Measurements from ENCODE around the gene SAMD3. TPM values are rescaled to one million over a fixed set of nuclear protein-coding genes. Genes with fewer than 3 reads are reported as not detected.
"Not testable (repeated sequence)": the region's sequence is repeated elsewhere in the genome, so short reads cannot be mapped to it uniquely, and the experiment has no call there.

The SAMD3 gene
- total and polyA plus RNA-seq, 2 of the 13 experiments (the other 11 are each of a cell fraction or from before 2014, with no cell fraction given) = not detected

DNA sequence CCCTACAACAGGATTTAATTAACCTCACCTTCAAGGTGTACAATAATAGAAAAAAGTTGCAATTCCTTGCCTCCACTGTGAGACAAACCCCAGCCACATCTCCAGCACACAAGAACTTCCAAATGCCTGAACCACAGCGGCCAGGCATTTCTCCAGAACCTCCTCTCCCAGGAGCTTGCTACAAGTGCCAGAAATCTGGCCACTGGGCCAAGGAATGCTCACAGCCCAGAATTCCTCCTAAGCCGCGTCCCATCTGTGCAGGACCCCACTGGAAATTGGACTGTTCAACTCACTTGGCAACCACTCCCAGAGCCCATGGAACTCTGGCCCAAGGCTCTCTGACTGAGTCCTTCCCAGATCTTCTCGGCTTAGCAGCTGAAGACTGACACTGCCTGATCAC is 28.3 kb downstream of the SAMD3 start:
- ATAC-seq; H3K4me3 ChIP-seq (replicated peaks in 1 of 3; ENCODE audit: insufficient read depth in 1 of 3, low read depth in 2 of 3, low read length in 3 of 3); intact Hi-C loops (cut with micrococcal nuclease; ENCODE audit: unreplicated experiment); in situ Hi-C loops (cut with HindIII; ENCODE audit: extremely low pct_ligation_motif_present, low pct_unique_long_range_greater_than_20kb); DNase-seq (ENCODE audit: low spot score); H4K20me1 ChIP-seq (ENCODE audit: insufficient read depth, low read length); CTCF ChIA-PET (ENCODE audit: low intra/inter-chr PET ratio, low total read pairs); FAIRE-seq; H3K9me3 ChIP-seq (ENCODE audit: low read length); POLR2A ChIA-PET; H3K36me3 ChIP-seq (replicated peaks in 1 of 2; ENCODE audit: control insufficient read depth in 1 of 2, insufficient read depth in 2 of 2, low read length in 2 of 2); H3K4me1 ChIP-seq (ENCODE audit: insufficient read depth, low read length); H3K4me2 ChIP-seq (ENCODE audit: low read depth, low read length); H3K79me2 ChIP-seq (ENCODE audit: insufficient read depth, low read length); H2AFZ ChIP-seq (ENCODE audit: low read length); H3K9ac ChIP-seq (ENCODE audit: insufficient read depth, low read depth, low read length); H3K27ac ChIP-seq (ENCODE audit: extremely low read length, insufficient read depth, low read length); BruUV-seq (replicated peaks): not testable (repeated sequence)
- WGBS (ENCODE audit: low lambda C conversion rate) = 0% methylated on average over 2 of the region's 4 CpGs
- peaks cover 2 to 13% of the 10 kb centered on the region in 2 experiments; a peak in 3 of 5 replicates for H3K27me3 ChIP-seq (ENCODE audit: control insufficient read depth in 1 of 2, insufficient read depth in 2 of 2, low read length in 2 of 2)

DNA sequence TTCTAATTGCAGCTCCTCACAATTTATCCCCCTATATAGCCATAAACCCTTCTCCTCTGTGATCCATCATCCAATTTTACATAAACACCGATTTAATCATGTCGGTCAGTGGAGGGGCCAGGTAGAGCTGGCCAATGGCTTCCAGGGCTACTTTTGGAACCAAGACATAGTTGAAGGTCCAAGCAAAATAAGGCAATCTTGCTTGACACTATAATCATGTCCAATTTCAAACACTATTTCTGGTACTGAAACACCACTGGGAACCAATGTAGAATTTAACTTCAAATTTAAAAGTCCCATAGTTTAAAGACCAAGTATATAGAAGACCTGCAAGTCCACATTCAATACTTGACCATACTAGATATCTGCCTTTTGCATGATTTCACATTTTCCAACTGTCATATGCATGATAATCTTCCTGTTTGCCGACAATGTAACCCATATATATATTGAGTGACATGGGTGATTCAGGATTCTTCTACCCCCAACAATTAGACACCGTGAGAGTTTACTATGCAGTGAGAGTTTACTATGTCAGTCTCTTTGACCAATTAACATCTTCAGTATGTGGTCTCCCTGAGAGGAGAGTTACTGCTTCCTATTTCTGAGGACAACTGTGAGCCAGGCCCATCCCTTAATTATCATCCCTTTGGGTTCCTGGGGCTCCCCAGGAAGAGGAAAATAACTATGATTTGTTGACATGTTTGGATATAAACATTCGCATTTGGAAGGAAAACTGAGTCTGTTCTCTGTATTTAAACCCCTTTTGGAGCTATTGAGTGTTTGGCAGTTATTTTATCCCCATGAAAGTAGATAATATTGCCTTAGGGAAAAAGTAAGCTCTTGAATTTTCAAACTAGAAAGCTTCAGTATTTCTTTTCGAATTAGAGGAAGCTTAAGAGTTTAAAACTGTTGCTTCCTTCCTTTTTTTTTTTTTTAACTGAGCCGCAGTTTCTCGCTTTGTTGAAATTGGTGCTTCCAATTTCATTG is 31.8 kb downstream of the SAMD3 start:
- no peak overlapping the region for H3K4me2 ChIP-seq (ENCODE audit: low read depth, low read length)
- H3K9me3 ChIP-seq (ENCODE audit: low read length) = no peaks in the 10 kb centered on the region
- no peaks in the 10 kb centered on the region for H3K36me3 ChIP-seq (replicated peaks in 1 of 2; ENCODE audit: control insufficient read depth in 1 of 2, insufficient read depth in 2 of 2, low read length in 2 of 2)
- no peak for DNase-seq (ENCODE audit: low spot score)
- H3K9ac ChIP-seq (ENCODE audit: insufficient read depth, low read depth, low read length) = no peak overlapping the region
- ChIA-PET POLR2A (no interaction called here), CTCF (ENCODE audit: low intra/inter-chr PET ratio, low total read pairs) (no interaction called here)
- H3K4me3 ChIP-seq (replicated peaks in 1 of 3; ENCODE audit: insufficient read depth in 1 of 3, low read depth in 2 of 3, low read length in 3 of 3) = no peak overlapping the region
- no peak for TF ChIP-seq ZSCAN21 (CRISPR knock-in tag; IDR thresholded peaks at IDR 0.05; ENCODE audit: borderline replicate concordance)
- intact Hi-C loops (cut with micrococcal nuclease; ENCODE audit: unreplicated experiment) = no loop called here
- no peak overlapping the region for H3K27ac ChIP-seq (ENCODE audit: extremely low read length, insufficient read depth, low read length)
- no peak overlapping the region for H2AFZ ChIP-seq (ENCODE audit: low read length)
- H3K27me3 ChIP-seq (ENCODE audit: control insufficient read depth in 1 of 2, insufficient read depth in 2 of 2, low read length in 2 of 2) = peaks cover 2 to 13% of the 10 kb centered on the region in 2 experiments; a peak in 3 of 5 replicates
- WGBS (ENCODE audit: low lambda C conversion rate) = 33% methylated on average over 8 of the region's 8 CpGs
- FAIRE-seq = no peak
- no peak for ATAC-seq
- BruUV-seq (replicated peaks) = no TSS peak
- H3K4me1 ChIP-seq (ENCODE audit: insufficient read depth, low read length) = no peaks in the 10 kb centered on the region
- in situ Hi-C loops (cut with HindIII; ENCODE audit: extremely low pct_ligation_motif_present, low pct_unique_long_range_greater_than_20kb) = no loop called here
- no peaks in the 10 kb centered on the region for H4K20me1 ChIP-seq (ENCODE audit: insufficient read depth, low read length)
- no peaks in the 10 kb centered on the region for H3K79me2 ChIP-seq (ENCODE audit: insufficient read depth, low read length)
